Tibial nerve (tissue), 4 donors: ENCODE data around the gene ATR. TPM values are rescaled to one million over a fixed set of nuclear protein-coding genes. Genes with fewer than 3 reads are reported as not detected.
"Not testable (repeated sequence)": the region's sequence is repeated elsewhere in the genome, so short reads cannot be mapped to it uniquely, and the experiment has no call there.

Experiments
- DNase-seq, 2 donors: peaks; one replicate each; pipeline ENCODE4 v3.0.0-alpha.2; 2019; ENCODE audit warnings: low spot score in 2 of 2
- H3K27ac ChIP-seq, 4 donors: fragments of 200-600 bp; sonication (generic) in 3 of 4; one replicate each; pipeline ENCODE4 v1.5.1; 2017 to 2019; ENCODE audit warnings: mild to moderate bottlenecking in 1 of 4
- H3K27me3 ChIP-seq, 2 donors: fragments of 200-600 bp; sonication (generic) in 1 of 2; one replicate each; pipeline versions ENCODE4 v1.5.1 to v1.6.0; 2017 to 2019
- H3K36me3 ChIP-seq, 3 donors: fragments of 200-600 bp; sonication (generic); one replicate each; pipeline ENCODE4 v1.5.1; 2018 to 2019
- H3K4me1 ChIP-seq, 4 donors: fragments of 200-600 bp; sonication (generic) in 3 of 4; one replicate each; pipeline ENCODE4 v1.5.1; 2017 to 2019
- H3K4me3 ChIP-seq, 4 donors: fragments of 200-600 bp; sonication (generic) in 3 of 4; one replicate each; pipeline ENCODE4 v1.5.1; 2017 to 2019; ENCODE audit warnings: mild to moderate bottlenecking in 1 of 4, moderate library complexity in 1 of 4
- H3K9me3 ChIP-seq, 4 donors: fragments of 200-600 bp; sonication (generic) in 3 of 4; one replicate each; pipeline ENCODE4 v1.5.1; 2017 to 2019
- EP300 ChIP-seq, 2 donors: sonication (generic); formaldehyde crosslinking; IDR thresholded peaks; one replicate each; pipeline ENCODE4 v1.6.1; 2017; ENCODE audit warnings: antibody characterized with exemption in 2 of 2, mild to moderate bottlenecking in 1 of 2
- POLR2A ChIP-seq, 2 donors: fragments of 450-650 bp; IDR thresholded peaks; one replicate each; pipeline ENCODE4 v1.6.1; 2017; ENCODE audit warnings: antibody characterized with exemption in 2 of 2, mild to moderate bottlenecking in 2 of 2, moderate library complexity in 2 of 2
- WGBS, 2 donors: methylation state at CpG; one replicate each; pipeline ENCODE4 v1.1.5; 2018; 5-methylcytosine and 5-hydroxymethylcytosine counted together
- total RNA-seq, 4 donors: library from RNA; depleted of rRNA; stranded (reverse); fragments of >200 nt; gene quantifications; one replicate each; pipeline ENCODE4 v1.1.0, GENCODE V29; 2016
- TF ChIP-seq, protein P1 (sequence below), 5 experiments: fragments of 200-600 bp in 3 of 5; fragments of 450-650 bp in 2 of 5; sonication (generic) in 3 of 5; IDR thresholded peaks; one replicate each; pipeline ENCODE4 v1.5.1; 2016 to 2019; ENCODE audit warnings: antibody characterized with exemption in 5 of 5, mild to moderate bottlenecking in 3 of 5, moderate library complexity in 2 of 5

Gene ATR
- total RNA-seq, 4 donors from 2014 or later: 20.8 to 43.3 (median 31.6) TPM

DNA sequence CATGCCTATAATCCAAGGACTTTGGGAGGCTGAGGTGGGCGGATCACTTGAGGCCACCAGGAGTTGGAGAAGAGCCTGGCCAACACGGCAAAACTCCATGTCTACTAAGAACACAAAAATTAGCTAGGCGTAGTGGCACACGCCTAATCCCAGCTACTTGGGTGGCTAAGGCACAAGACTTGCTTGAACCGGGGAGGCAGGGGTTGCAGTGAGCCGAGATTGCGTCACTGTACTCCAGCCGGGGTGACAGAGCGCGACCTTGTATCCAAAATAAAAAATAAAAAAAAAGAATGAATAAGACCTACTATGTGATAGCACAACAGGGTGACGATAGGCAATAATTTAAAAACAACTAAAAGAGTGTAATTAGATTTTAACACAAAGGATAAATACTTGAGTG is 134.2 kb downstream of the ATR start:
- TF ChIP-seq POLR2A (IDR thresholded peaks at IDR 0.05) (no peak), EP300 (IDR thresholded peaks at IDR 0.05) (no peak)
- TF ChIP-seq, protein P1, sequence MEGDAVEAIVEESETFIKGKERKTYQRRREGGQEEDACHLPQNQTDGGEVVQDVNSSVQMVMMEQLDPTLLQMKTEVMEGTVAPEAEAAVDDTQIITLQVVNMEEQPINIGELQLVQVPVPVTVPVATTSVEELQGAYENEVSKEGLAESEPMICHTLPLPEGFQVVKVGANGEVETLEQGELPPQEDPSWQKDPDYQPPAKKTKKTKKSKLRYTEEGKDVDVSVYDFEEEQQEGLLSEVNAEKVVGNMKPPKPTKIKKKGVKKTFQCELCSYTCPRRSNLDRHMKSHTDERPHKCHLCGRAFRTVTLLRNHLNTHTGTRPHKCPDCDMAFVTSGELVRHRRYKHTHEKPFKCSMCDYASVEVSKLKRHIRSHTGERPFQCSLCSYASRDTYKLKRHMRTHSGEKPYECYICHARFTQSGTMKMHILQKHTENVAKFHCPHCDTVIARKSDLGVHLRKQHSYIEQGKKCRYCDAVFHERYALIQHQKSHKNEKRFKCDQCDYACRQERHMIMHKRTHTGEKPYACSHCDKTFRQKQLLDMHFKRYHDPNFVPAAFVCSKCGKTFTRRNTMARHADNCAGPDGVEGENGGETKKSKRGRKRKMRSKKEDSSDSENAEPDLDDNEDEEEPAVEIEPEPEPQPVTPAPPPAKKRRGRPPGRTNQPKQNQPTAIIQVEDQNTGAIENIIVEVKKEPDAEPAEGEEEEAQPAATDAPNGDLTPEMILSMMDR (IDR thresholded peaks at IDR 0.05): no peak
- Histone ChIP-seq H3K4me3 (no peak overlapping the region), H3K36me3 (no peaks in the 10 kb centered on the region), H3K27me3 (no peaks in the 10 kb centered on the region), H3K27ac (no peak overlapping the region), H3K9me3 (no peaks in the 10 kb centered on the region), H3K4me1 (peaks cover 0 to 51% (median 18%) of the 10 kb centered on the region in 4 donors)
- 89 to 96% methylated on average over 11 of the region's 11 CpGs for WGBS, 2 donors
- DNase-seq: no peak

DNA sequence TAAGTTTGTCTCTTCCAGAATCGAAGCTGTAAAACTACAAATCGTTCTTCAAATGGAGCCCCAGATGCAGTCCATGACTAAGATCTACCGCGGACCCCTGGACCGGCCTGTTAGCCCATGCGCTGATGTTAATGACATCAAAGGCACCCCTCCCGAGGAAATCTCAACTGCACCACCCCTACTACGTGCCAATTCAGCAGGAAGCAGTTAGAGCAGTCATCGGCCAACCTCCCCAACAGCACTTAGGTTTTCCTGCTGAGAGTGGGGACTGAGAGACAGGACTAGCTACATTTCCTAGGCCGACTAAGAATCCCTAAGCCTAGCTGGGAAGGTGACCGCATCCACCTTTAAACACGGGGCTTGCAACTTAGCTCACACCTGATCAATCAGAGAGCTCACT is 135.5 kb downstream of the ATR start:
- peaks cover 0 to 44% (median 16%) of the 10 kb centered on the region in 4 donors for H3K4me1 ChIP-seq
- H3K36me3 ChIP-seq, H3K27ac ChIP-seq, H3K4me3 ChIP-seq, H3K9me3 ChIP-seq, DNase-seq, H3K27me3 ChIP-seq: not testable (repeated sequence)
- WGBS, 2 donors: 97 to 99% methylated on average over 12 of the region's 12 CpGs

DNA sequence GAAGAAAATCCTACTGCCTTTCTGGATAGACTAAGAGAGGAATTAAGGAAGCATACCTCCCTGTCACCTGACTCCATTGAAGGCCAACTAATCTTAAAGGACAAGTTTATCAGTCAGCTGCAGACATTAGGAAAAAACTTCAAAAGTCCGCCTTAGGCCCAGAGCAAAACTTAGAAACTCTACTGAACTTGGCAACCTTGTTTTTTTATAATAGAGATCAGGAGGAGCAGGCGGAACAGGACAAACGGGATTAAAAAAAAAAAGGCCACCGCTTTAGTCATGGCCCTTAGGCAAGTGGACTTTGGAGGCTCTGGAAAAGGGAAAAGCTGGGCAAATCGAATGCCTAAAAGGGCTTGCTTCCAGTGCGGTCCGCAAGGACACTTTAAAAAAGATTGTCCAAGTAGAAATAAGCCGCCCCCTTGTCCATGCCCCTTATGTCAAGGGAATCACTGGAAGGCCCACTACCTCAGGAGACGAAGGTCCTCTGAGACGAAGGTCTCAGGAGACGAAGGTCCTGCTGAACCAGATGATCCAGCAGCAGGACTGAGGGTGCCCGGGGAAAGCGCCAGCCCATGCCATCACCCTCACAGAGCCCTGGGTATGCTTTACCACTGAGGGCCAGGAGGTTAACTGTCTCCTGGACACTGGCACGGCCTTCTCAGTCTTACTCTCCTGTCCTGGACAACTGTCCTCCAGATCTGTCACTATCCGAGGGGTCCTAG is 138.9 kb downstream of the ATR start:
- WGBS, 2 donors: 93 to 95% methylated on average over 15 of the region's 15 CpGs
- Histone ChIP-seq H3K36me3 (peaks cover 0 to 11% (median 0%) of the 10 kb centered on the region in 3 donors), H3K4me1 (peaks cover 0 to 30% (median 2%) of the 10 kb centered on the region in 4 donors)
- not testable (repeated sequence) for DNase-seq, H3K9me3 ChIP-seq, H3K27me3 ChIP-seq, H3K27ac ChIP-seq, H3K4me3 ChIP-seq

DNA sequence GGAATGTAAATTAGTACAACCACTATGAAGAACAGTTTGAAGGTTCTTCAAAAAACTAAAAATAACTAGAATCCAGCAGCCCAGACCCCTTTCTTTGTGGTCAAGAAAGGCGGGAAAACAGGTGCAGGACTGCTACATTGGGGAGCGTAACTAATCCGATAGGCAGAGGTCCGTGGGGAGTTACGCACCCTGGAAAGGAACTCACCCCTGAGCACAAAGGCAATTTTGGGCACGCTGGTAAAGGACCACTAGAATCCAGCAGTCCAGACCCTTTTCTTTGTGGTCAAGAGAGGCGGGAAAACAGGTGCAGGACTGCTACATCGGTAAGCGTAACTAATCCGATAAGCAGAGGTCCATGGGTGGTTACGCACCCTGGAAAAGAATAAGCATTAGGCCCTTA is 140.4 kb downstream of the ATR start:
- DNase-seq, H3K27me3 ChIP-seq: not testable (repeated sequence)

DNA sequence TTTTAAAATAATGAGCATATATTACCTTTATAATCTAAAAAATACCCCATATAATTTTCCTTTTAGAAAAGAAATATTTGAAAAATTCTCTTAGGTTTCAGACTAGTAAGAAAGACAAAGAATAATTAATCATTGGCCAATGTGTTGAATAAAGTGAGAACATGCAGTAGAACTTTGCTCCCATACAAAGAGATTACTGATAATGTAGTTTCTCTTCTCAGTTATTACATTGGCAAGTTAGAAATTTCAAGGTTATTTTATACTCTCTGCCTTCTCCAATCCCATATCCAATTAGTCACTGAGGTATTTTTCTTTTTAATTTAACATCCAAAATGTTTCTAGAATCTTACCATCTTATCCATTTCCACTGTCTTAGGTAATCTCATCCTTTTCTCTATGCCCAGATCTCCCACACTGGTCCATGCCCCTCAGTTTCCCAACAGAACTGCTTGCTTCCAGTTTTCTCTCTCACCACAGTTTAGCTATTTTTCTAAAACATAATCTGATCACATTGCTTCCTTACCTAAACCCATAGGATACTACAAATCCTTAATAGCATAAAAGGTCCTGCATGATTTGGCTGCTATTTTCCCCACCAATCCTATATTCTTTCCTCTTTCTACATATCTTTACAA is 141.5 kb downstream of the ATR start:
- DNase-seq: no peak
- H3K9me3 ChIP-seq: no peaks in the 10 kb centered on the region
- no peak overlapping the region for H3K4me3 ChIP-seq
- TF ChIP-seq POLR2A (IDR thresholded peaks at IDR 0.05): no peak
- TF ChIP-seq, protein P1 (IDR thresholded peaks at IDR 0.05): no peak
- TF ChIP-seq EP300 (IDR thresholded peaks at IDR 0.05): no peak
- H3K27me3 ChIP-seq: no peaks in the 10 kb centered on the region
- H3K36me3 ChIP-seq: peaks cover 0 to 18% (median 0%) of the 10 kb centered on the region in 3 donors
- H3K27ac ChIP-seq: no peak overlapping the region
- H3K4me1 ChIP-seq: peaks cover 0 to 27% (median 3%) of the 10 kb centered on the region in 4 donors

More for the DNA sequence above, 140.4 kb downstream of the ATR start:
- H3K9me3 ChIP-seq, H3K4me3 ChIP-seq, H3K27ac ChIP-seq: not testable (repeated sequence)
- Histone ChIP-seq H3K36me3 (peaks cover 0 to 14% (median 0%) of the 10 kb centered on the region in 3 donors), H3K4me1 (peaks cover 0 to 30% (median under 1%) of the 10 kb centered on the region in 4 donors)
- 95 to 96% methylated on average over 11 of the region's 11 CpGs for WGBS, 2 donors

DNA sequence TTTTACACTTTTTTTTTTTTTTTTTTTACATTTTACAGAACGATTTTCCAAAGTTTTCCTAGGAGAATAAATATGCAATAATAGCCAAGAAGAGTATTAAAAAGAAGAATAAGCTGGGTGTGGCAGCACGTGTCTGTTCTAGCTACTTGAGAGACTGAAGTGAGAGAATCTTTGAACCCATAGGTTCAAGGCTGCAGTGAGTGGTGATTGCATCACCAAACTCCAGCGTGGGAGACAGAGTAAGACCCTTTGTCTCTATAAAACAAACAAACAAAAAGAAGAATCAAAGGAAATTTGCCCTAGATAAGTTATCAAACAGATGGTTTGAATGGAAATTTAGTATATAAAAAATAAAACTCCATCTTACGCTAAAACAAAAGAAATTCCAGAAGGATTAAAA is 144.0 kb downstream of the ATR start:
- no peak for DNase-seq
- Histone ChIP-seq H3K27me3 (no peaks in the 10 kb centered on the region), H3K4me1 (peaks cover 0 to 27% (median 3%) of the 10 kb centered on the region in 4 donors), H3K9me3 (no peaks in the 10 kb centered on the region), H3K4me3 (no peak overlapping the region), H3K27ac (no peak overlapping the region), H3K36me3 (peaks cover 0 to 39% (median 6%) of the 10 kb centered on the region in 3 donors)
- TF ChIP-seq, protein P1 (IDR thresholded peaks at IDR 0.05): no peak
- TF ChIP-seq POLR2A (IDR thresholded peaks at IDR 0.05) (no peak), EP300 (IDR thresholded peaks at IDR 0.05) (no peak)
- 53 to 63% methylated on average over 4 of the region's 4 CpGs for WGBS, 2 donors
